Activated CD8-positive, alpha-beta memory T cell treated with anti-CD3 and anti-CD28 coated beads for 48 hours (primary cell): ENCODE results near the gene SHISA9.
"Not testable (repeated sequence)": the region's sequence is repeated elsewhere in the genome, so short reads cannot be mapped to it uniquely, and the experiment has no call there.

Source experiments
- DNase-seq, 3 experiments: peaks; one replicate each; pipeline ENCODE4 v3.0.0-alpha.2; 2020; ENCODE audit warnings: low read depth in 2 of 3, low spot score in 2 of 3

SHISA9 gene

DNA sequence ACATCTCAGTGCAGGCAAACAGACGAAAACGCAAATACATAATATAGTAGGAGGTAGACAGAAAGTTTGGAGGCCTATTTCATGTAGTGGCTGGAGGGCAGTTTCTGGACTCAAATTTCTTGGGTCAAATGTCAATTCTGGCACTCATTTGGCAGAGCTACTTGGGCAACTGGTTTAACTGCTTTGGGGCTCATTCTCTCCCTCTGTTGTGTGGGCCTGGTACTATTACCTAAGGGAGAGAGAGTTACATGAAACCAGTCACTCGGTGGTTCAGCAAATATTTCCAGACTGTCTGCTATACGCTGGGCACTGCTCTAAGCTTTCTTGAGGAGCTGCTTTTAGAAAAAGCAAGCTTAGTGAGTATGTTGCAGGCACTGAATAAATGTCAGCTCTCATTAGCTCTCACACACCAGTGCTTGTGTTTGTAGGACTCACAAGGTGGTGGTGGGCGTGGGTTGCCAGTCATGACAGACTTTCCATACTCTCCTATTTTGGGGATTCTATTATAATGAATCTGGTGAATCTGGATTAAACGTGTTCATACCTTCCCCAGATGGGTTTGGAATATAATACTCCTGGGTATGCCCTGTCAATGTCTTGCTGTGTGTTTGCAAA lies 1.8 kb upstream of the SHISA9 start:
- no peak for DNase-seq

- DNase-seq = no peak
Measured at GRCh38 chr16:12900156-12900555, 1.2 kb upstream of the SHISA9 start.

GRCh38 chr16:12900599-12901203 lies 697 bp upstream of the SHISA9 start:
- DNase-seq = no peak

DNA sequence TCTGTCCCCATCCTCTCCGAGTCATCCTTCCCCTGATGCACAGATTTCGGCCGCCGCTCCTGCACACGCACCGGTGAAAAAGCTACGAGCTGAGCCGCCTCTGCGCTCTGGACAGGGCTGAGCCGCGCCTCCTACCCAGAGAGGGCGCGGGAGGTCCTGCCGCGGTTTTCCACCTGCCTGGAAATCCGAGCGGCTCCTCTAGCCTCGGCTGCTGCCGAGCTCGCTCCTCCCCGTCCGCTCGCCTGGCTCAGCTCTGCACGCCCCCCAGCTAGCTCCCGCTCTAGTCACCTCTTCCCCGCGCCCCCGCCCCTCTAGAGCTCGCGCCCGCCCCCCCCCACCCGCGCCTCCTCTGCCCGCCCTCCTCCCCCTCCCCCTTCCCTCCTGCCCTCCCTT lies 198 bp upstream of the SHISA9 start:
- no peak for DNase-seq

- DNase-seq = no peak
Measured at GRCh38 chr16:12902511-12903372, 1.3 kb downstream of the SHISA9 start.

- no peak for DNase-seq
Measured at GRCh38 chr16:12903407-12904328, 2.3 kb downstream of the SHISA9 start.

DNA sequence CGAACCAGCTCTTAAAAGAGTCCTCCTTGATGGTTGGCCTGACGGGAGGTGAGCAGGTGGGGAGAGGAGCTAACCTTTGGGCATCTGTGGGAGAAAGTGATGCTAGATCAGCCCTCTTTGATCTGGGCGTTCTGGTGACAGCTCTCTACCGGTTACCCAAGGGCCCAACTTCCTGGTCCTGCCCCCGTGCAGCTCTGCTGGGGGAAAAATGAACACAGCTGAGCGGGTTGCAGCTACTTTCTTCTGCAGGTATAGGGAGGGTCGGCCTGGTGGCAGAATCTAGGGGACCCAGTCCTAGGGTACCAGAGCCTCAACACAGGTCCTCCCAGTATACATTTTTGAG lies 2.9 kb downstream of the SHISA9 start:
- DNase-seq = no peak

- no peak for DNase-seq
Measured at GRCh38 chr16:12906271-12906670, 4.9 kb downstream of the SHISA9 start.

DNA sequence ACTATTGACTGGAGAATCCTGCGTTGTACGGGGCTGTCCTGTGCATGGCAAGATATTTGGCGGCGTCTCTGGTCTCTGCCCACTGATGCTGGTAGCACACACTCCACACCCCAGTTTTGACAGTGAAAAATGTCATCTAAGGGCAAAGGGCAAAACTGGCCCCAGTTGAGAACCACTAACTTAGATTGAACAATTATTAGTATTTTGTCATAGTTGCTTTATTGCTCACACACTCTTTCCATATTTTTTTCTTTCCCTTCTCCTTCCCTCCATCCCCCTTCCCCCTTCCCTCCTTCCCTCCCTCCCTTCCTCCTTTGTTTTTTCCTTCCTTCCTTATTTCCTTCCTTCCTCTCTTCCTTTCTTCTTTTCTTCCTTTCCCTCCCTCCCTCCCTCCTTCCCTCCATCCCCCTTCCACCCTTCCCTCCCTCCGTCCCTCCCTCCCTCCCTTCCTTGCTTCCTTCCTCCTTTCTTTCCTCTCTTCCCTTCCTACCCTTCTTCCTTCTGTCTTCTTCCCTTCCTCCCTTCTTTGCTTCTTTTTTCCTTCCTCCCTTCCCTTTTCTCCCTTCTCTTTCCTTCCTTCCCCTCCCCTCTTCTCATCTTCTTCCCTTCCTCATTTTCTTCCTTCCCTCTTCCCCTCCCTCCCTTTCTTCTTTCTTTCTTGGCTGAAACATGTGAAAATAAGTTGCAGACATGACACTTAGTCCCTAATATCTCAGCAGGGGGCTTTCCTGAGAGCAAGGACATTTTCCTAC lies 5.5 kb downstream of the SHISA9 start:
- no peak for DNase-seq

- DNase-seq = no peak
Measured at GRCh38 chr16:12907670-12908233, 6.4 kb downstream of the SHISA9 start.

DNA sequence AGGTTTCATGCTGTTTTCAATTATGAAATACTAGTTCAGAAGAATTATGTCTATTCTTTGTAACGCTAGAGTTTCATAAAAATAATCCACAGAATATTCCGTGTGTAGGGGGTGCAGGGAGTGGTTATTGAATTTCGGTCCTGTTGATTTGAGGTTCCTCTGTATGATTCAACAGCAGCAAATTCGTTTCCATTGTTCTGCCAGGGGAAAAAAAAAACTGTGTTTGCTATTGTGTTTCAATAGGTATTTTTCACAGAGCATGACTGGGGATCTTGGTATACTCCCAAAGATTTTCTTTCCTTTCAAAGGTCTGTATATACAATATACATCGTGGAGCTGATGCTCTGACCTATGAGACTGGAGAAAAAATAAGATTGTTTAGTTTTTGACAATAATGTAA lies 15.8 kb downstream of the SHISA9 start:
- DNase-seq = no peak

DNA sequence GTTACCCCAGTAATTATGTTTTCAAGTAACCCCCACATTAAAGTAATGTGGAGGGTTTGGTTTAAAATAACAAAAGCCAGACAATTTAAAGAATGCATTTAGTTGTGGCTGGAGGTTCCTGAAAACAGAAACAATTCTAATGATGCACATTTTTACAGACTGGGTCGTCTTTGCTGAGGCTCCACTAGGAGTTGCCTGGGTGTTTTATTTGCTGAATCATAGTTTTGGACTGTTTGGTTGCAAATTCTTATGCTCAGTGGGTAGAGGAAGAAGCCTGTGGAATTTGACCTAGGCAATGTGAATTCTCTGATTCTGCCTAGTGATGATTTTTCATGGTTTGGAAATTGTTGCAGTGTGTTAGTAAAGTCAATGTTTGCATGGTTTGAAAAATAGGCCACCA lies 16.3 kb downstream of the SHISA9 start:
- DNase-seq = no peak

- no peak for DNase-seq
Measured at GRCh38 chr16:12920739-12921138, 19.3 kb downstream of the SHISA9 start.

- DNase-seq = not testable (repeated sequence)
Measured at GRCh38 chr16:12923640-12924039, 22.2 kb downstream of the SHISA9 start.

- no peak for DNase-seq
Measured at GRCh38 chr16:12925026-12925800, 23.8 kb downstream of the SHISA9 start.

DNA sequence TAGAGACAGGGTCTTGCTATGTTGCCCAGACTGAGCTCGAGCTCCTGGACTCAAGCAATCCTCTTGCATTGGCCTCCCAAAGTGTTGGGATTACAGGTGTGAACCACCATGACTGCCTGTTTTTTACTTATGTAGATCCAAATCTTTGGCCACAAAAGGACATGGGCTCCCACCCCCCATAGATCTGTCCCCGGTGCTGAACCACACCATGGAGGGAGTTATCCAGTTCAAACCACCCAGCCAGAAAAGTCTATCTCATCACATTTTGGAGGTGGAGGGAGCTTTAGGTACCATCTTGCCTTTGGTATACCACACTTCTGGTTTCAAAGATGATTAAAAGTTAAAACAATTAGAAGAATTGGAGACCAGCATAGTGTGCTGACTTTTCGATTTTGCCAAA lies 26.2 kb downstream of the SHISA9 start:
- DNase-seq = no peak

- DNase-seq = no peak
Measured at GRCh38 chr16:12930881-12931280, 29.5 kb downstream of the SHISA9 start.

DNA sequence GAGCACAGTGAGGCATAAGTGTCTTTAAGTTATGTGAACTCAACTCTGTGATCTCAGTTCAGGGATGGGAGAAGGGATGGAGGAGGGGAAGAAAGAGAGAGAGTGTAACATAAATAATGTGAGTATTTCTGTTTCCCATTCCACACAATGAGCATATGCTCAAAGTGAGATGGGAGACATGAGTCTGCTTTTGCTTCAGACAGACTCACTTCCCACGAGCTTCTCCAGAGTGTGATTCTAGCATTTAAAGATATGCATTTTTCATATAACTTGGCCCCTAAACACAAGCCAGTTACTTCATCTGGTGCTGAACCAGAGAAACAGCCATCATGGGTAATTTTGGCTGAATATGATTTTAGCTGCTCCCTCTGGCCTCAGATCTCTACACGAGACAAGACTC lies 35.0 kb downstream of the SHISA9 start:
- DNase-seq = no peak

- DNase-seq = no peak
Measured at GRCh38 chr16:12941896-12942295, 40.5 kb downstream of the SHISA9 start.

DNA sequence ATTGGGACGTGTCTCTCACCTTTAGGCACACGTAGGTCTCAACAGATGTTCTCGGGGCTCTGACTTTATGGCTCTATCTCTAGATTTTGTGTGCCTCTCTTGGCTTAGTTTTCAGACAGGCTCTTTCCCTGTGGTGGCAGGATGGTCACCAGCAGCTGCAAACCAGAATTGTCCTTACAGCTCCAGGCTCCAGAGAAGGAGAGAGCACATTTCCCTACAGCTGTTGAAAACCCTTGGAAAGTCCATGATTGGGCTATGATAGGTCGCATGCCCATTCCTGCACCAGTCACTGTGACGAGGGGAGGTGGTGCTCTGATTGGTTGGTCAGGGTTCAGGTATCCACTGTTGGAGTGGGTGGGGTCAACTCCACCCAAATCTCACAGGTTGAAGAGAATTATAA lies 41.5 kb downstream of the SHISA9 start:
- DNase-seq = no peak
